GM10266 (cell line): ENCODE measurements around the gene SPTLC3.

Experiments used
- DNase-seq: peaks from one replicate; pipeline ENCODE4 v3.0.0; 2012; ENCODE audit errors: extremely low spot score
- TF ChIP-seq, protein P1 (sequence below): IDR thresholded peaks from 2 replicates; pipeline ENCODE4 v1.5.1; 2012; ENCODE audit warnings: mild to moderate bottlenecking, low read depth; ENCODE audit not compliant: control insufficient read depth, insufficient read depth; ENCODE audit errors: missing control alignments

Gene SPTLC3

GRCh38 chr20:13202565-13202964, 193.8 kb downstream of the SPTLC3 start:
- TF ChIP-seq, protein P1, sequence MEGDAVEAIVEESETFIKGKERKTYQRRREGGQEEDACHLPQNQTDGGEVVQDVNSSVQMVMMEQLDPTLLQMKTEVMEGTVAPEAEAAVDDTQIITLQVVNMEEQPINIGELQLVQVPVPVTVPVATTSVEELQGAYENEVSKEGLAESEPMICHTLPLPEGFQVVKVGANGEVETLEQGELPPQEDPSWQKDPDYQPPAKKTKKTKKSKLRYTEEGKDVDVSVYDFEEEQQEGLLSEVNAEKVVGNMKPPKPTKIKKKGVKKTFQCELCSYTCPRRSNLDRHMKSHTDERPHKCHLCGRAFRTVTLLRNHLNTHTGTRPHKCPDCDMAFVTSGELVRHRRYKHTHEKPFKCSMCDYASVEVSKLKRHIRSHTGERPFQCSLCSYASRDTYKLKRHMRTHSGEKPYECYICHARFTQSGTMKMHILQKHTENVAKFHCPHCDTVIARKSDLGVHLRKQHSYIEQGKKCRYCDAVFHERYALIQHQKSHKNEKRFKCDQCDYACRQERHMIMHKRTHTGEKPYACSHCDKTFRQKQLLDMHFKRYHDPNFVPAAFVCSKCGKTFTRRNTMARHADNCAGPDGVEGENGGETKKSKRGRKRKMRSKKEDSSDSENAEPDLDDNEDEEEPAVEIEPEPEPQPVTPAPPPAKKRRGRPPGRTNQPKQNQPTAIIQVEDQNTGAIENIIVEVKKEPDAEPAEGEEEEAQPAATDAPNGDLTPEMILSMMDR, result no peak

GRCh38 chr20:13205425-13205824, 196.7 kb downstream of the SPTLC3 start:
- TF ChIP-seq, protein P1, result no peak
- DNase-seq, result no peak

More at GRCh38 chr20:13202565-13202964, 193.8 kb downstream of the SPTLC3 start:
- DNase-seq, result no peak

DNA sequence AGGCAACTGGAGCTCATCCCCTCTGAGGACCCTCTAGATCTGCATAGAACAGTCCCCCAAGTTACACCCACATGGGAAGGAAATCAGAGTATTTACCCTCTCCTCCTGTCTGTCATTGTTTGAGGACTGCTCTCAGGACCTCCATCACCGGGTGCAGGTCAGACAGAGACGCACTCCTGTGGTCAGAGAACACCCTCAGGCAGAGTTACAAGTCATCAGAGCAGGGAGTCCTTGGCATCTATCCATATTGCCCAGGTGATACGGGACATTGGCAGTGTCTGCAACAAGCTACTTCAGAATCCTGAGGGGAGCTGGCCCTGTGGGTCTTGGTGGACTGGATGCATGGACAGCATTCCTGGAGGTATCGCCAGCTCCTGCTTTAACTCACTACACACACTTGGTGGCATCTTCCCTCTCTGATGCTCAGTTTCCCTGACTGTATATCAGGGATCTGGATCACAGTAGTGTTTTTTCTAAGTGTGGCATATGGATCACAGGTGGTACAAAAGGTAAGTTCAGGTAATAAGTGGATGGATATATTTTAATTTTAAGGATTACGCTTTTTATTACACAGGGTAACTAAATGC, 197.2 kb downstream of the SPTLC3 start:
- TF ChIP-seq, protein P1, result no peak
- DNase-seq, result no peak

- TF ChIP-seq, protein P1, result no peak
Observed at GRCh38 chr20:13207016-13207415, 198.2 kb downstream of the SPTLC3 start.

GRCh38 chr20:13211956-13212618, 203.3 kb downstream of the SPTLC3 start:
- TF ChIP-seq, protein P1, result no peak
- DNase-seq, result no peak

More at GRCh38 chr20:13207016-13207415, 198.2 kb downstream of the SPTLC3 start:
- no peak for DNase-seq

DNA sequence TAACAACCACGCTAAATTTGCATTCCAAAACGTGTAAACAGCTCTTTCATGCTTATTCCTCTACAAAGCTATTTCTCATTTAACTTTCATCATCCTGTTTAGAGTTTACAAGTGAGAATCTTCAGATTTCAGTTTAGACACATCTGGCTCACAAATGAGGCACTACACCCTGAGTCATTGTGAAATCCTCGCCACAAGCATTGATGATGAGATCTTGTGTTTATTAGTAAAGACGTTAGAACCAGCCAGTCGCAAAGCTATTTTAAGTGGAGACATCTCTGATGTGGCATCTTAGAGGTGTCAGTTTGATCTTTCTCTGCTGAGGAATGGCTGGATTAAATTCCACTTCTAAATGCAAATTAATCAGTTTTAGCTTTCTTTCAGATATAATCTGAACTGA, 204.0 kb downstream of the SPTLC3 start:
- TF ChIP-seq, protein P1, result no peak
- DNase-seq, result no peak

DNA sequence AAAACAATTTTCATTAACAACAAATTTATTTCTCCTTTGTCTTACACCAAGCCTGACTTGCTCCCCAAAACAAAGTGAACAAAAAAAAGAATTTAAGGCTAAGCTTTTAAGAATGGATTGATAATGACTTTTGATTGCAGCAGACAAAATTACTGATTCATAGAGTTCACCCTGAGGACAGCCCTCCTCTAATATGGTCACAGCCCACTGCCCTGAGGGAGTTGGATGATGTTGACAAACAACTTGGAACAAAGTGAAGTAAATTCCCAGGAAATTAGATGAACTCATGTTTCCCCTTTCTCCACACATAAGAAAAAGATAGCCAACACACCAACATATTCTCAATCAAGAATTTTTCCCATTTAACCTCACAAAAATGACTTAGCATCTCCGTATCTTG, 204.6 kb downstream of the SPTLC3 start:
- TF ChIP-seq, protein P1, result no peak
- no peak for DNase-seq
